Rectal smooth muscle tissue (tissue), 1 donor: ENCODE data around the gene NPTN.

Experiments
- H3K27ac ChIP-seq: one replicate; pipeline ENCODE4 v1.7.0; 2013; ENCODE audit warnings: low read depth, low read length, inconsistent platforms
- H3K27me3 ChIP-seq: one replicate; pipeline ENCODE4 v1.7.0; 2013; ENCODE audit warnings: low read length; ENCODE audit not compliant: control insufficient read depth, insufficient read depth
- H3K36me3 ChIP-seq: one replicate; pipeline ENCODE4 v1.7.0; 2013; ENCODE audit warnings: low read length; ENCODE audit not compliant: control insufficient read depth, insufficient read depth
- H3K4me1 ChIP-seq: one replicate; pipeline ENCODE4 v1.7.0; 2013; ENCODE audit warnings: low read length; ENCODE audit not compliant: control insufficient read depth, insufficient read depth
- H3K4me3 ChIP-seq: one replicate; pipeline ENCODE4 v1.7.0; 2013; ENCODE audit warnings: low read length
- H3K9ac ChIP-seq: one replicate; pipeline ENCODE4 v1.7.0; 2013; ENCODE audit warnings: low read length

NPTN gene

GRCh38 chr15:73629798-73630429 is 3.3 kb downstream of the NPTN start:
- peak overlapping the region; percentile 44 for H3K27ac ChIP-seq
- no peak overlapping the region for H3K9ac ChIP-seq
- H3K4me3 ChIP-seq, result no peak overlapping the region

GRCh38 chr15:73628976-73629797 is 4.0 kb downstream of the NPTN start:
- Histone ChIP-seq H3K4me3 (no peak overlapping the region), H3K4me1 (peaks cover 52% of the 10 kb centered on the region), H3K9ac (no peak overlapping the region), H3K36me3 (no peaks in the 10 kb centered on the region), H3K27ac (peak overlapping the region; percentile 53), H3K27me3 (no peaks in the 10 kb centered on the region)

More at GRCh38 chr15:73629798-73630429, 3.3 kb downstream of the NPTN start:
- Histone ChIP-seq H3K4me1 (peaks cover 48% of the 10 kb centered on the region), H3K27me3 (no peaks in the 10 kb centered on the region), H3K36me3 (no peaks in the 10 kb centered on the region)

DNA sequence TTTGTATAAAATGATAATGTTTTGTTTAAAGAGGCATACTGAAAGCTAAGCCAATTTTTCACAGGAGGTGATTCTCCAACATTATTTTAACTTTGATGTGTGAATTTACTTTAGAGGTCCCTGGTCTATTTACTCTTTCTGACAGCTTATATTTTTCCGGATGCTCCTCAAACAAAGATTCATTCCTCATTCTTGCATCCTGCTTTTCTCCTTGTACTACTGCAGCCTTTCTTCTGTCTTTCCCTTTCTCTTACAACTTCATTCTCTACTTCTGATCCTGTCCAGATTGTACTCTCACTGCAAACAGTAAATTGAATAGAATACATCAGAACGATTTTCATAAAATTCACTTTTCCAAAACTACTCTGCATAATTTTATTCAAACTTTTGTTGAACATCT is 5.1 kb downstream of the NPTN start:
- Histone ChIP-seq H3K9ac (no peak overlapping the region), H3K27me3 (no peaks in the 10 kb centered on the region), H3K4me1 (peaks cover 51% of the 10 kb centered on the region), H3K4me3 (no peak overlapping the region), H3K27ac (no peak overlapping the region), H3K36me3 (no peaks in the 10 kb centered on the region)

DNA sequence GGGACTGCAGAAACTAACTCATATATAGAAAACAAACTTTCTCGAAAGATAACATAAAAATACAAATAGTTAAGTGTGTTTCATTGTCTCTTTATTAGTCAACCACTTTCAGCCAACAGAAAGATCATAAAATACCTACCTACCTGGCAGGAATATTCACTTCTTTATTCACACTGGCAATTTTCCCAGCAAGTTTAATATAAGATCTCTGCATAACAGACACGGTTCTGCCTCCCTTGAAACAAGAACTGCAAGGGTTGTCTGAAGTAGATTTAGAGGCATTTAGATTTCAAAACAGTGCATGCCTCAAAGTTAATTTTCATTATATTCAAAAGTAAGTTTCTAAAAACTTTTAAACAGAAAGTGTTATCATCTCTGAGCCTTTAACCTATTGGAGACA is 7.1 kb downstream of the NPTN start:
- Histone ChIP-seq H3K27me3 (no peaks in the 10 kb centered on the region), H3K27ac (no peak overlapping the region), H3K9ac (no peak overlapping the region), H3K4me3 (no peak overlapping the region), H3K36me3 (no peaks in the 10 kb centered on the region), H3K4me1 (peaks cover 55% of the 10 kb centered on the region)

GRCh38 chr15:73624530-73624929 is 8.7 kb downstream of the NPTN start:
- Histone ChIP-seq H3K9ac (no peak overlapping the region), H3K4me3 (no peak overlapping the region), H3K4me1 (peaks cover 44% of the 10 kb centered on the region), H3K27ac (no peak overlapping the region), H3K36me3 (no peaks in the 10 kb centered on the region), H3K27me3 (no peaks in the 10 kb centered on the region)

- Histone ChIP-seq H3K9ac (no peak overlapping the region), H3K27ac (no peak overlapping the region), H3K36me3 (no peaks in the 10 kb centered on the region), H3K4me1 (peaks cover 40% of the 10 kb centered on the region), H3K27me3 (no peaks in the 10 kb centered on the region), H3K4me3 (no peak overlapping the region)
Measured at GRCh38 chr15:73621286-73621826, 11.8 kb downstream of the NPTN start.

GRCh38 chr15:73620078-73620477 is 13.1 kb downstream of the NPTN start:
- Histone ChIP-seq H3K4me3 (no peak overlapping the region), H3K4me1 (peaks cover 33% of the 10 kb centered on the region), H3K9ac (no peak overlapping the region), H3K27ac (no peak overlapping the region), H3K27me3 (no peaks in the 10 kb centered on the region), H3K36me3 (no peaks in the 10 kb centered on the region)

- H3K27me3 ChIP-seq, result no peaks in the 10 kb centered on the region
- no peak overlapping the region for H3K27ac ChIP-seq
- H3K4me1 ChIP-seq, result peaks cover 20% of the 10 kb centered on the region
- H3K36me3 ChIP-seq, result no peaks in the 10 kb centered on the region
- no peak overlapping the region for H3K9ac ChIP-seq
- no peak overlapping the region for H3K4me3 ChIP-seq
Measured at GRCh38 chr15:73617913-73618312, 15.3 kb downstream of the NPTN start.

DNA sequence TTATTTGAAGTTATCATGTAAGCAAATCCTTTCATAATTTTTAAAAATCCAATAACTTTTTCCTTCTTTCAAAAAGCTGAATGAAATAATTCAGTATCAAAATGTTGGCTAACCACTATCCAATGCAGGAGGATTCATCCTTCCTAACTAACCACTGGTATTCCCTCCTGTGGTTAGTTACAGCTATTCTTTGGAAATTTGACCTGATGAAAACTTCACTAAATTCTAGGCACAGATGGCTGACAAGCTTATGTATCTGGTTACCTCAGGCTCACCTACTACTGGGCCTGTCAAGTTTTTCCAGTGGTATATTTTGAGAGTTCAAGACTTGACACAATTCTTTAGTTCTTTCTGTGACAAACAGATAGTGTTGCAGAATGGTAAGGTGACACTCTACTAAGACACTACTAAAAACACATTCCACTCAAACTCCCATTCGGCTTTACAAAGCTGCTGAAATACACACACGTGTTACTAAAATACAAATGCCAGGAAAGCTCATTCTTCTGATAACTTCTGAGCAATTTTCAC is 15.8 kb downstream of the NPTN start:
- Histone ChIP-seq H3K4me1 (peaks cover 20% of the 10 kb centered on the region), H3K4me3 (no peak overlapping the region), H3K9ac (no peak overlapping the region), H3K36me3 (no peaks in the 10 kb centered on the region), H3K27me3 (no peaks in the 10 kb centered on the region), H3K27ac (no peak overlapping the region)

DNA sequence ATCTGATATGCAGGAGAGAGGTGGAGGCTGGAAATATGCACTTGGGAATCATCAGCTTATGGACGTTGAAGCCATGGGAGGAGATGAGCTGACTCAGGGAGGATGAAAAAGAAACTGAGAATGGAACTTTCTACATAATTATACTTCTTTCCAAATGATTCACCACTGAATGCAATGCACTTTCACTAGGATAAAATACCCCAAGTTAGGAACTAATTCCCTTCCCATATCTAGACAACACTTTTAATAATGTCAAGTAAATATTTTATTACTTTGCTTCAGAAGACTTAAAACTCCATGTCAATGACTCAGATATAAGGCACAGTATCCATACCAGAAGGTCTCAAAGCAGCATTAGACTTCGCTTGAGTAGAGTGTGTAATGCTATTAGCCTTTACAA is 24.2 kb downstream of the NPTN start:
- Histone ChIP-seq H3K4me1 (peaks cover 19% of the 10 kb centered on the region), H3K27ac (no peak overlapping the region)

GRCh38 chr15:73608475-73608874 is 24.7 kb downstream of the NPTN start:
- no peak overlapping the region for H3K9ac ChIP-seq
- no peaks in the 10 kb centered on the region for H3K27me3 ChIP-seq
- no peak overlapping the region for H3K4me3 ChIP-seq
- H3K4me1 ChIP-seq, result peaks cover 19% of the 10 kb centered on the region
- no peak overlapping the region for H3K27ac ChIP-seq
- H3K36me3 ChIP-seq, result no peaks in the 10 kb centered on the region

More for the DNA sequence above, 24.2 kb downstream of the NPTN start:
- Histone ChIP-seq H3K27me3 (no peaks in the 10 kb centered on the region), H3K36me3 (no peaks in the 10 kb centered on the region), H3K9ac (no peak overlapping the region), H3K4me3 (no peak overlapping the region)

GRCh38 chr15:73607843-73608242 is 25.3 kb downstream of the NPTN start:
- Histone ChIP-seq H3K4me3 (no peak overlapping the region), H3K9ac (no peak overlapping the region), H3K36me3 (no peaks in the 10 kb centered on the region), H3K27me3 (no peaks in the 10 kb centered on the region), H3K4me1 (peaks cover 25% of the 10 kb centered on the region), H3K27ac (no peak overlapping the region)
